ENCODE results near the gene PRPF19. TPM values are rescaled to one million over a fixed set of nuclear protein-coding genes. Genes with fewer than 3 reads are reported as not detected.

PRPF19 gene
- total RNA-seq, 6 donors from 2014 or later, result 10.5 to 72.8 (median 55.1) TPM

- ATAC-seq (ENCODE audit: low FRiP score in 2 of 2) (no peak), DNase-seq (no peak)
- H3K27me3 ChIP-seq, result peaks cover under 1 to 5% (median 2%) of the 10 kb centered on the region in 4 donors
- H3K4me3 ChIP-seq, result no peak overlapping the region
- H3K27ac ChIP-seq, result no peak overlapping the region
- H3K36me3 ChIP-seq, result no peaks in the 10 kb centered on the region
- H3K4me1 ChIP-seq, result peaks cover 6 to 13% (median 10%) of the 10 kb centered on the region in 4 donors
- 83% methylated on average over 4 of the region's 4 CpGs for WGBS, 2 donors
- TF ChIP-seq POLR2A (IDR thresholded peaks at IDR 0.05), result no peak
- no peak for TF ChIP-seq EP300 (IDR thresholded peaks at IDR 0.05)
- no peak for TF ChIP-seq POLR2AphosphoS5 (IDR thresholded peaks at IDR 0.05)
- no peak for TF ChIP-seq CTCF (IDR thresholded peaks at IDR 0.05)
- no peaks in the 10 kb centered on the region for H3K9me3 ChIP-seq
These were observed 23.4 kb upstream of the PRPF19 start for GRCh38 chr11:60929764-60930163.

GRCh38 chr11:60928563-60929001, 22.2 kb upstream of the PRPF19 start:
- no peak for ATAC-seq (ENCODE audit: low FRiP score in 2 of 2)
- Histone ChIP-seq H3K27me3 (peaks cover 2 to 10% (median 8%) of the 10 kb centered on the region in 4 donors), H3K4me3 (no peak overlapping the region), H3K36me3 (no peaks in the 10 kb centered on the region), H3K4me1 (peaks cover 12 to 25% (median 19%) of the 10 kb centered on the region in 4 donors), H3K9me3 (no peaks in the 10 kb centered on the region), H3K27ac (no peak overlapping the region)
- WGBS, 2 donors, result 94 to 95% methylated on average over 10 to 18 of the region's 20 CpGs
- no peak for TF ChIP-seq CTCF (IDR thresholded peaks at IDR 0.05)
- TF ChIP-seq POLR2AphosphoS5 (IDR thresholded peaks at IDR 0.05), result no peak
- no peak for TF ChIP-seq POLR2A (IDR thresholded peaks at IDR 0.05)
- TF ChIP-seq EP300 (IDR thresholded peaks at IDR 0.05), result no peak
- peak in 1 of 2 donors; percentile 77 for DNase-seq

GRCh38 chr11:60927600-60927999, 21.2 kb upstream of the PRPF19 start:
- WGBS, 2 donors, result 84 to 90% methylated on average over 15 to 16 of the region's 16 CpGs
- Histone ChIP-seq H3K9me3 (no peaks in the 10 kb centered on the region), H3K36me3 (peaks cover 0 to 9% (median 4%) of the 10 kb centered on the region in 4 donors), H3K27ac (no peak overlapping the region), H3K4me1 (peaks cover 12 to 25% (median 19%) of the 10 kb centered on the region in 4 donors), H3K27me3 (peaks cover 2 to 10% (median 8%) of the 10 kb centered on the region in 4 donors), H3K4me3 (no peak overlapping the region)
- TF ChIP-seq POLR2A (IDR thresholded peaks at IDR 0.05), result no peak
- TF ChIP-seq POLR2AphosphoS5 (IDR thresholded peaks at IDR 0.05), result no peak
- no peak for TF ChIP-seq EP300 (IDR thresholded peaks at IDR 0.05)
- TF ChIP-seq CTCF (IDR thresholded peaks at IDR 0.05), result no peak
- ATAC-seq (ENCODE audit: low FRiP score in 2 of 2) (no peak), DNase-seq (peak in 1 of 2 donors; percentile 52)

GRCh38 chr11:60927061-60927592, 20.7 kb upstream of the PRPF19 start:
- TF ChIP-seq CTCF (IDR thresholded peaks at IDR 0.05), result no peak
- TF ChIP-seq POLR2AphosphoS5 (IDR thresholded peaks at IDR 0.05), result no peak
- no peak for TF ChIP-seq POLR2A (IDR thresholded peaks at IDR 0.05)
- no peak for TF ChIP-seq EP300 (IDR thresholded peaks at IDR 0.05)
- WGBS, 2 donors, result 92 to 95% methylated on average over 4 to 8 of the region's 8 CpGs
- Histone ChIP-seq H3K4me3 (no peak overlapping the region), H3K27ac (no peak overlapping the region), H3K36me3 (peaks cover under 1 to 14% (median 8%) of the 10 kb centered on the region in 4 donors), H3K27me3 (peaks cover 2 to 10% (median 8%) of the 10 kb centered on the region in 4 donors), H3K9me3 (no peaks in the 10 kb centered on the region), H3K4me1 (peaks cover 12 to 25% (median 19%) of the 10 kb centered on the region in 4 donors)
- DNase-seq, result peak in 1 of 2 donors; percentile 38
- no peak for ATAC-seq (ENCODE audit: low FRiP score in 2 of 2)

- H3K4me1 ChIP-seq, result peaks cover 12 to 25% (median 19%) of the 10 kb centered on the region in 4 donors
- WGBS, 2 donors, result 92 to 95% methylated on average over 8 of the region's 8 CpGs
- peaks cover 7 to 20% (median 15%) of the 10 kb centered on the region in 4 donors for H3K36me3 ChIP-seq
- no peak overlapping the region for H3K27ac ChIP-seq
- no peaks in the 10 kb centered on the region for H3K9me3 ChIP-seq
- no peak overlapping the region for H3K4me3 ChIP-seq
- no peak for TF ChIP-seq CTCF (IDR thresholded peaks at IDR 0.05)
- ATAC-seq (ENCODE audit: low FRiP score in 2 of 2) (no peak), DNase-seq (no peak)
- peaks cover 2 to 10% (median 8%) of the 10 kb centered on the region in 4 donors for H3K27me3 ChIP-seq
These were observed 20.1 kb upstream of the PRPF19 start for GRCh38 chr11:60926500-60926899.
